HS-27A (cell line): Measurements from ENCODE around the gene MYH7.

ENCODE experiments used
- DNase-seq: peaks from one replicate; pipeline ENCODE4 v3.0.0-alpha.2; 2012; ENCODE audit warnings: low read depth, missing footprints

The MYH7 gene

GRCh38 chr14:23447361-23448350, 12.2 kb upstream of the MYH7 start:
- no peak for DNase-seq

GRCh38 chr14:23446291-23446851, 10.9 kb upstream of the MYH7 start:
- DNase-seq = no peak

- no peak for DNase-seq
Observed at GRCh38 chr14:23445773-23446172, 10.3 kb upstream of the MYH7 start.

GRCh38 chr14:23444314-23444713, 8.9 kb upstream of the MYH7 start:
- DNase-seq = no peak

- no peak for DNase-seq
Observed at GRCh38 chr14:23443881-23444280, 8.4 kb upstream of the MYH7 start.

GRCh38 chr14:23443411-23443812, 8.0 kb upstream of the MYH7 start:
- DNase-seq = no peak

GRCh38 chr14:23442721-23443356, 7.4 kb upstream of the MYH7 start:
- no peak for DNase-seq

GRCh38 chr14:23441076-23441475, 5.6 kb upstream of the MYH7 start:
- DNase-seq = no peak

- no peak for DNase-seq
Observed at GRCh38 chr14:23439107-23439835, 3.8 kb upstream of the MYH7 start.

- no peak for DNase-seq
Observed at GRCh38 chr14:23438101-23438971, 2.9 kb upstream of the MYH7 start.

- no peak for DNase-seq
Observed at GRCh38 chr14:23437133-23438100, 2.0 kb upstream of the MYH7 start.

- no peak for DNase-seq
Observed at GRCh38 chr14:23436327-23437132, 1.1 kb upstream of the MYH7 start.

- no peak for DNase-seq
Observed at GRCh38 chr14:23434488-23435222, 805 bp downstream of the MYH7 start.

- DNase-seq = no peak
Observed at GRCh38 chr14:23433457-23433856, 2.0 kb downstream of the MYH7 start.

GRCh38 chr14:23432946-23433345, 2.5 kb downstream of the MYH7 start:
- no peak for DNase-seq

GRCh38 chr14:23432102-23432925, 3.1 kb downstream of the MYH7 start:
- no peak for DNase-seq

GRCh38 chr14:23431486-23431885, 4.0 kb downstream of the MYH7 start:
- no peak for DNase-seq

GRCh38 chr14:23430723-23431085, 4.8 kb downstream of the MYH7 start:
- DNase-seq = no peak
